ENCODE results near the gene KCND3. TPM values are rescaled to one million over a fixed set of nuclear protein-coding genes. Genes with fewer than 3 reads are reported as not detected.

The KCND3 gene
- total RNA-seq, 1 donor from 2014 or later, result 0.06 TPM

DNA sequence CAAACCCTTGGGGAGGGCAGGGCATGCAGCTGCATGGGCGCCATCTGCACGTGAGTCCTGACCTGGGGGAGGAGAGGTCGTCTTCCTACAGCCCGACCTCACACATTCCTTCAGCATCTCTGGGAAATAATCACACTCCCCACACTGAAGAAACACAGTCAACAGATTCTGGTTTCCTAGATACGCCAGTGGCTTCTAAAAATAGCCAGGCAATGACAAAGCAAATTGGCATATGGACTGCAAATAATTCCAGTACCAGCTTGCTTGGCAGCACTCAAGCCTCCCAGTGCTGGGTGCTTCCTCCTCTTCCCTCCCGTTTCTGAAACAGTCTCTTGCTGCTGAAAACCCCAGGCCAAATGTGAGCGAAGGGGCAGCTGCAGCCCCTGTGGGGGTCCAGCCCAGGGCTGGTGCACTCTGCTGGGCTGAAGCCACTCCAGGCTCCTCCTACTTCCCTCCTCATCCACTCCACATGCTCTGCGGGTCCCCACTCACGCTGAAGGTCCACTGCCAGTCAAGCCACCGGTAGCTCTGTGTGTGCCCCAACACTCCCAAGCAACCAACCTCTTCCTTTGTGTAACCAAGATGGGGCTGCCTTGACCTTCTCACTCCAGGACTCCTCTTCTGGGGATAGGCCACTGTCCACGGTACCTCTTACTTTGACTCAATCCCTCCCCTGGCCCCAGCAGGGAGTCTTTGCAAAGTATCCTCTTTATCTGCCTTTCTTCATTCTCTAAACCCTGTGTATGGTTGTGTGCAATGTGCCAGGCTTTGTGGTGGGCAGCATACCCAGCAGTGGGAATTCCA, 69.0 kb downstream of the KCND3 start:
- Histone ChIP-seq H3K27ac (no peak overlapping the region), H3K9ac (no peak overlapping the region), H2AFZ (replicated peaks) (no peak overlapping the region), H3K79me2 (ENCODE audit: low read depth) (no peaks in the 10 kb centered on the region), H3K4me2 (no peak overlapping the region), H3K4me3 (no peak overlapping the region), H3K4me1 (no peaks in the 10 kb centered on the region), H3K9me3 (ENCODE audit: low read depth) (no peaks in the 10 kb centered on the region), H3K36me3 (no peaks in the 10 kb centered on the region), H4K20me1 (ENCODE audit: low read depth) (no peaks in the 10 kb centered on the region), H3K27me3 (no peaks in the 10 kb centered on the region), H3F3A (ENCODE audit: low read depth) (no peaks in the 10 kb centered on the region)
- Mint-ChIP-seq H3K27me3 (ENCODE audit: insufficient read depth, low read depth) (peaks cover 2% of the 10 kb centered on the region), H3K27ac (peak overlapping the region; percentile 39), H3K4me1 (peaks cover 16% of the 10 kb centered on the region), H3K36me3 (no peaks in the 10 kb centered on the region), H3K9me3 (no peaks in the 10 kb centered on the region), H3K4me3 (no peak overlapping the region)
- no peak for DNase-seq (ENCODE audit: low spot score)
- TF ChIP-seq CTCF (IDR thresholded peaks at IDR 0.05), result no peak
- TF ChIP-seq EZH2phosphoT487 (IDR thresholded peaks at IDR 0.05), result no peak
- no peak for TF ChIP-seq EZH2 (IDR thresholded peaks at IDR 0.05)

GRCh38 chr1:111911776-111912515, 77.5 kb downstream of the KCND3 start:
- no peak for DNase-seq (ENCODE audit: low spot score)
- H3K79me2 ChIP-seq (ENCODE audit: low read depth), result no peaks in the 10 kb centered on the region
- H3K27me3 Mint-ChIP-seq (ENCODE audit: insufficient read depth, low read depth), result peaks cover 7% of the 10 kb centered on the region
- H4K20me1 ChIP-seq (ENCODE audit: low read depth), result no peaks in the 10 kb centered on the region
- no peak overlapping the region for H3K4me3 Mint-ChIP-seq
- no peaks in the 10 kb centered on the region for H3K36me3 Mint-ChIP-seq
- H3K4me1 ChIP-seq, result peaks cover 17% of the 10 kb centered on the region
- H3K27ac ChIP-seq, result no peak overlapping the region
- no peaks in the 10 kb centered on the region for H3K9me3 ChIP-seq (ENCODE audit: low read depth)
- H3F3A ChIP-seq (ENCODE audit: low read depth), result no peaks in the 10 kb centered on the region
- H3K4me1 Mint-ChIP-seq, result peaks cover 37% of the 10 kb centered on the region
- TF ChIP-seq CTCF (IDR thresholded peaks at IDR 0.05) (no peak), EZH2phosphoT487 (IDR thresholded peaks at IDR 0.05) (no peak), EZH2 (IDR thresholded peaks at IDR 0.05) (no peak)
- no peak overlapping the region for H3K27ac Mint-ChIP-seq
- H3K27me3 ChIP-seq, result no peaks in the 10 kb centered on the region
- H3K4me3 ChIP-seq, result no peak overlapping the region
- no peaks in the 10 kb centered on the region for H3K9me3 Mint-ChIP-seq
- no peak overlapping the region for H2AFZ ChIP-seq (replicated peaks)
- H3K9ac ChIP-seq, result no peak overlapping the region
- H3K36me3 ChIP-seq, result no peaks in the 10 kb centered on the region
- H3K4me2 ChIP-seq, result no peak overlapping the region

- no peaks in the 10 kb centered on the region for H3K9me3 Mint-ChIP-seq
- DNase-seq (ENCODE audit: low spot score), result no peak
- no peak overlapping the region for H3K4me3 ChIP-seq
- H3K9me3 ChIP-seq (ENCODE audit: low read depth), result no peaks in the 10 kb centered on the region
- H3K4me1 ChIP-seq, result peaks cover 17% of the 10 kb centered on the region
- no peak overlapping the region for H3K9ac ChIP-seq
- no peak overlapping the region for H3K4me2 ChIP-seq
- no peaks in the 10 kb centered on the region for H3K36me3 Mint-ChIP-seq
- H3K27me3 Mint-ChIP-seq (ENCODE audit: insufficient read depth, low read depth), result peaks cover 7% of the 10 kb centered on the region
- no peak overlapping the region for H3K4me3 Mint-ChIP-seq
- no peaks in the 10 kb centered on the region for H3K79me2 ChIP-seq (ENCODE audit: low read depth)
- H3K27me3 ChIP-seq, result no peaks in the 10 kb centered on the region
- TF ChIP-seq EZH2phosphoT487 (IDR thresholded peaks at IDR 0.05) (no peak), EZH2 (IDR thresholded peaks at IDR 0.05) (no peak), CTCF (IDR thresholded peaks at IDR 0.05) (no peak)
- no peak overlapping the region for H3K27ac ChIP-seq
- H3F3A ChIP-seq (ENCODE audit: low read depth), result no peaks in the 10 kb centered on the region
- no peak overlapping the region for H2AFZ ChIP-seq (replicated peaks)
- no peaks in the 10 kb centered on the region for H4K20me1 ChIP-seq (ENCODE audit: low read depth)
- H3K27ac Mint-ChIP-seq, result peak overlapping the region; percentile 21
- H3K36me3 ChIP-seq, result no peaks in the 10 kb centered on the region
- H3K4me1 Mint-ChIP-seq, result peaks cover 44% of the 10 kb centered on the region
Observed at GRCh38 chr1:111911061-111911460, 78.4 kb downstream of the KCND3 start.

Measured in neural progenitor cell (in vitro differentiated cells).